ENCODE measurements around the gene SH3YL1.

DNA sequence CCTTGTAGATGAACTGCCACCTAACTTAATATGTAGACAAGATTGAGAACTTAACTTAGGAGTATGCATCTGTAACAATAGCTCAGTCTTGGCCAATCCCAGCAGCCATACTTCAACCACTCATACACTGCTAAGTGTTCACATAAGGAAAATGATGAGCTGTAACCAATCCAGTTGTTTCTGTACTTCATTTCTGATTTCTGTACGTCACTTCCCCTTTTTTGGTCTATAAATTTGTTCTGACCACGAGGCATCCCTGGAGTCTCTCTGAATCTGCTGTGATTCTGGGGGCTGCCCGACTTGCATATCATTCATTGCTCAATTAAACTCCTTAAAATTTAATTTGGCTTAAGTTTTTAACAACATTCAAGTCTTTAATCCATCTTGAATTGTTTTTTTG is 6.4 kb downstream of the SH3YL1 start:
- TF ChIP-seq POLR2AphosphoS5 (IDR thresholded peaks at IDR 0.05; ENCODE audit: low read depth): no peak
- TF ChIP-seq, protein P1, sequence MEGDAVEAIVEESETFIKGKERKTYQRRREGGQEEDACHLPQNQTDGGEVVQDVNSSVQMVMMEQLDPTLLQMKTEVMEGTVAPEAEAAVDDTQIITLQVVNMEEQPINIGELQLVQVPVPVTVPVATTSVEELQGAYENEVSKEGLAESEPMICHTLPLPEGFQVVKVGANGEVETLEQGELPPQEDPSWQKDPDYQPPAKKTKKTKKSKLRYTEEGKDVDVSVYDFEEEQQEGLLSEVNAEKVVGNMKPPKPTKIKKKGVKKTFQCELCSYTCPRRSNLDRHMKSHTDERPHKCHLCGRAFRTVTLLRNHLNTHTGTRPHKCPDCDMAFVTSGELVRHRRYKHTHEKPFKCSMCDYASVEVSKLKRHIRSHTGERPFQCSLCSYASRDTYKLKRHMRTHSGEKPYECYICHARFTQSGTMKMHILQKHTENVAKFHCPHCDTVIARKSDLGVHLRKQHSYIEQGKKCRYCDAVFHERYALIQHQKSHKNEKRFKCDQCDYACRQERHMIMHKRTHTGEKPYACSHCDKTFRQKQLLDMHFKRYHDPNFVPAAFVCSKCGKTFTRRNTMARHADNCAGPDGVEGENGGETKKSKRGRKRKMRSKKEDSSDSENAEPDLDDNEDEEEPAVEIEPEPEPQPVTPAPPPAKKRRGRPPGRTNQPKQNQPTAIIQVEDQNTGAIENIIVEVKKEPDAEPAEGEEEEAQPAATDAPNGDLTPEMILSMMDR (conservative IDR thresholded peaks at IDR 0.05; ENCODE audit: low read depth in 2 of 2): no peak
- TF ChIP-seq EZH2phosphoT487 (IDR thresholded peaks at IDR 0.05; ENCODE audit: unreplicated experiment): no peak
- TF ChIP-seq REST (IDR thresholded peaks at IDR 0.05; ENCODE audit: unreplicated experiment): no peak
- TF ChIP-seq EZH2 (IDR thresholded peaks at IDR 0.05; ENCODE audit: low read depth, unreplicated experiment): no peak
- no peak for TF ChIP-seq JUNB (IDR thresholded peaks at IDR 0.05; ENCODE audit: unreplicated experiment)
- no peak for TF ChIP-seq CREB1 (CRISPR knock-in tag; IDR thresholded peaks at IDR 0.05; ENCODE audit: low read depth)
- TF ChIP-seq STAT1 (IDR thresholded peaks at IDR 0.05; ENCODE audit: unreplicated experiment): no peak
- no peak for TF ChIP-seq NANOG (IDR thresholded peaks at IDR 0.05; ENCODE audit: borderline replicate concordance)
- no peak for TF ChIP-seq ETS1 (IDR thresholded peaks at IDR 0.05)
- TF ChIP-seq ZNF114 (CRISPR knock-in tag; IDR thresholded peaks at IDR 0.05): no peak
- TF ChIP-seq, protein P2, sequence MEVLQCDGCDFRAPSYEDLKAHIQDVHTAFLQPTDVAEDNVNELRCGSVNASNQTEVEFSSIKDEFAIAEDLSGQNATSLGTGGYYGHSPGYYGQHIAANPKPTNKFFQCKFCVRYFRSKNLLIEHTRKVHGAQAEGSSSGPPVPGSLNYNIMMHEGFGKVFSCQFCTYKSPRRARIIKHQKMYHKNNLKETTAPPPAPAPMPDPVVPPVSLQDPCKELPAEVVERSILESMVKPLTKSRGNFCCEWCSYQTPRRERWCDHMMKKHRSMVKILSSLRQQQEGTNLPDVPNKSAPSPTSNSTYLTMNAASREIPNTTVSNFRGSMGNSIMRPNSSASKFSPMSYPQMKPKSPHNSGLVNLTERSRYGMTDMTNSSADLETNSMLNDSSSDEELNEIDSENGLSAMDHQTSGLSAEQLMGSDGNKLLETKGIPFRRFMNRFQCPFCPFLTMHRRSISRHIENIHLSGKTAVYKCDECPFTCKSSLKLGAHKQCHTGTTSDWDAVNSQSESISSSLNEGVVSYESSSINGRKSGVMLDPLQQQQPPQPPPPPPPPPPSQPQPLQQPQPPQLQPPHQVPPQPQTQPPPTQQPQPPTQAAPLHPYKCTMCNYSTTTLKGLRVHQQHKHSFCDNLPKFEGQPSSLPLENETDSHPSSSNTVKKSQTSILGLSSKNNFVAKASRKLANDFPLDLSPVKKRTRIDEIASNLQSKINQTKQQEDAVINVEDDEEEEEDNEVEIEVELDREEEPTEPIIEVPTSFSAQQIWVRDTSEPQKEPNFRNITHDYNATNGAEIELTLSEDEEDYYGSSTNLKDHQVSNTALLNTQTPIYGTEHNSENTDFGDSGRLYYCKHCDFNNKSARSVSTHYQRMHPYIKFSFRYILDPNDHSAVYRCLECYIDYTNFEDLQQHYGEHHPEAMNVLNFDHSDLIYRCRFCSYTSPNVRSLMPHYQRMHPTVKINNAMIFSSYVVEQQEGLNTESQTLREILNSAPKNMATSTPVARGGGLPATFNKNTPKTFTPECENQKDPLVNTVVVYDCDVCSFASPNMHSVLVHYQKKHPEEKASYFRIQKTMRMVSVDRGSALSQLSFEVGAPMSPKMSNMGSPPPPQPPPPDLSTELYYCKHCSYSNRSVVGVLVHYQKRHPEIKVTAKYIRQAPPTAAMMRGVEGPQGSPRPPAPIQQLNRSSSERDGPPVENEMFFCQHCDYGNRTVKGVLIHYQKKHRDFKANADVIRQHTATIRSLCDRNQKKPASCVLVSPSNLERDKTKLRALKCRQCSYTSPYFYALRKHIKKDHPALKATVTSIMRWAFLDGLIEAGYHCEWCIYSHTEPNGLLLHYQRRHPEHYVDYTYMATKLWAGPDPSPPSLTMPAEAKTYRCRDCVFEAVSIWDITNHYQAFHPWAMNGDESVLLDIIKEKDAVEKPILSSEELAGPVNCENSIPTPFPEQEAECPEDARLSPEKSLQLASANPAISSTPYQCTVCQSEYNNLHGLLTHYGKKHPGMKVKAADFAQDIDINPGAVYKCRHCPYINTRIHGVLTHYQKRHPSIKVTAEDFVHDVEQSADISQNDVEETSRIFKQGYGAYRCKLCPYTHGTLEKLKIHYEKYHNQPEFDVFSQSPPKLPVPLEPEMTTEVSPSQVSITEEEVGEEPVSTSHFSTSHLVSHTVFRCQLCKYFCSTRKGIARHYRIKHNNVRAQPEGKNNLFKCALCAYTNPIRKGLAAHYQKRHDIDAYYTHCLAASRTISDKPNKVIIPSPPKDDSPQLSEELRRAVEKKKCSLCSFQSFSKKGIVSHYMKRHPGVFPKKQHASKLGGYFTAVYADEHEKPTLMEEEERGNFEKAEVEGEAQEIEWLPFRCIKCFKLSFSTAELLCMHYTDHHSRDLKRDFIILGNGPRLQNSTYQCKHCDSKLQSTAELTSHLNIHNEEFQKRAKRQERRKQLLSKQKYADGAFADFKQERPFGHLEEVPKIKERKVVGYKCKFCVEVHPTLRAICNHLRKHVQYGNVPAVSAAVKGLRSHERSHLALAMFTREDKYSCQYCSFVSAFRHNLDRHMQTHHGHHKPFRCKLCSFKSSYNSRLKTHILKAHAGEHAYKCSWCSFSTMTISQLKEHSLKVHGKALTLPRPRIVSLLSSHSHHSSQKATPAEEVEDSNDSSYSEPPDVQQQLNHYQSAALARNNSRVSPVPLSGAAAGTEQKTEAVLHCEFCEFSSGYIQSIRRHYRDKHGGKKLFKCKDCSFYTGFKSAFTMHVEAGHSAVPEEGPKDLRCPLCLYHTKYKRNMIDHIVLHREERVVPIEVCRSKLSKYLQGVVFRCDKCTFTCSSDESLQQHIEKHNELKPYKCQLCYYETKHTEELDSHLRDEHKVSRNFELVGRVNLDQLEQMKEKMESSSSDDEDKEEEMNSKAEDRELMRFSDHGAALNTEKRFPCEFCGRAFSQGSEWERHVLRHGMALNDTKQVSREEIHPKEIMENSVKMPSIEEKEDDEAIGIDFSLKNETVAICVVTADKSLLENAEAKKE (CRISPR knock-in tag; IDR thresholded peaks at IDR 0.05): no peak
- TF ChIP-seq ZNF331 (CRISPR knock-in tag; IDR thresholded peaks at IDR 0.05; ENCODE audit: low read depth): no peak
